GM18520 (cell line): ENCODE data around the gene TMED8.

Experiments used
- ATAC-seq: cut with Tn5 transposase; IDR thresholded peaks from one replicate; pipeline ENCODE4 v1.9.1; 2021; ENCODE audit not compliant: unreplicated experiment

Gene TMED8

DNA sequence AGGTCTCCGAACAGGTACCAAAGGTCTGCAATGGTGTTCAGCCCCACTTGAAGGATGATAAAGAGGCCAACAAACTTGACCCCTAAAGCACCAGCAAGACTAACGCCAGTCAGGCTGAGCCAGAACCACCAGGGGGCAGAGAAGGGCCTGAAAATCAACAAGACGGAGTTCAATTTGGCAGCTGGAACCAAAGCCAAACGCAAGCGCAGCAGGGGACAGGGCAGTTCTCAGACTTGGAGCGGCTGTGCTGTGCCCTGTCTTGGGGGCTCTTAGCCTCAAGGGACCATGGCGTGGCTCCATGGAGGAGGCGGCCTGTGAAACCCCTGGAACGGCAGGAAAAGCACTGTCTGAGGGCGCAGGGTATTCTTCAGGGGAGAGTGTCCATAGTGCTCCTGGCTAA, 75.8 kb downstream of the TMED8 start:
- ATAC-seq = no peak

- no peak for ATAC-seq
Observed at GRCh38 chr14:77299771-77300170, 77.1 kb downstream of the TMED8 start.

DNA sequence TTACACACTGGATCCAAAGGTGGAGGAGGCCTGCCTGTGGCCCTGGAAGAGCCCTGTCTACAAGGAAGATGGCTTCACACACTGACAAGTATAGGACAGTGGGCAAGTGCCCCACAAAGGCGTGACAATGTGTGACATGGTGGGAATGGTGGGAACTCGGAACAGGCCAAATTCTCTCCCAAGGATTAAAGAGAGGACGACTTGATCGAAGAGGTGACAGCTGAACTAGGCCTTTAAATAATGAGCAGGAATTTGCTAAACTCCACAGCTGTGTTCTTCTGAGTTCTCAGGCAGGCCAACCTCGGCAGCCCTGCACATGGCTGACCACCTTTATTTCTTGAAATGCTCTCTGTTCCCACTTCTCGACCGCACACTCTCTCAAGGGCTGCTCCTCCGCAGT, 80.0 kb downstream of the TMED8 start:
- ATAC-seq = no peak

GRCh38 chr14:77296155-77296554, 80.7 kb downstream of the TMED8 start:
- ATAC-seq = no peak

DNA sequence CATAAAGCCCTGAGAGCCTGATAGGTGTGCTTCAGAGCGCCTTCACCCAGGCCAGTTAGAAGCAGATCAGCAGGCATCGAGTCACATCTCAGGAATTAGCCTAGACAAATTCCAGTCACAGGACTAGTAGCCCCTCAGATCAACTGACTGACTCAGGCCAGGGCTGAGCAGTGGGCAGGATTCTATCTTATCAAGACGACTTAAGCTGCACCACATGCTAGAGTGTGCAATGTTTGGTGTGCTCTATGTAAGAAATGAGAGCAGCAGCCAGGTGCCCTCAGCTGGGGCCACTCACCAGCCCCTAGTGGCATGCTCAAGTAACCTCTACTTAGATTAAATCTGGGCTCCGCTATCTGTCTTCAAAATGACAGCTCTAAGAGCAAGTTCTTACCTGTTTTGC, 86.2 kb downstream of the TMED8 start:
- ATAC-seq = no peak

DNA sequence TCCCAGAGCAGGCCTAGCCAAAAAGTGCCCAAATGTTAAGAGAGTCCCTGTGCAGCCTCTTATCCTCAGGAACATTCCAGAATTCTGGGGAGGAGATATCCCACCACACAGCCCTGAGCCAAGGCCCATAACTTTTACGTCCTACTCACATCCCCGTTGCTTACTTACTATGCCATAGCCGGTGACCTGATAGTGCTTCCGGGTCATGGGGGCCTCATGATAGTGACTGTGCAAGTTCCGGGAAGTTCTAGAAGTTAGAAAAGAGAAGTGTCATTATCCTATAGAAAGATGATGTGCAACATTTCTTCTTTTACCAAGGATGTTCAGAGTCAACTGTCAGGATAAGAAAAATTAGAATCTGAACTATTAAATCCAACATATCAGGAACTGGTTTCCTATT, 90.3 kb downstream of the TMED8 start:
- no peak for ATAC-seq
